Spleen (tissue), 7 donors: ENCODE results near the gene INSR.

Experiments used
- POLR2A ChIP-seq, 3 donors: fragments of 450-650 bp; IDR thresholded peaks; one replicate each; pipeline ENCODE4 v1.5.1; 2017; ENCODE audit warnings: antibody characterized with exemption in 3 of 3, mild to moderate bottlenecking in 1 of 3
- POLR2AphosphoS5 ChIP-seq, 3 donors: sonication (generic); formaldehyde crosslinking; IDR thresholded peaks; one replicate each; pipeline ENCODE4 v1.5.1; 2017; ENCODE audit warnings: antibody characterized with exemption in 3 of 3
- TF ChIP-seq, protein P1 (sequence below), 11 experiments: fragments of 200-600 bp in 7 of 11; fragments of 450-650 bp in 4 of 11; sonication (generic) in 4 of 11; IDR thresholded peaks in 8 of 11; conservative IDR thresholded peaks in 3 of 11; 1 replicate in 7 of 11; 2 replicates in 4 of 11; pipeline versions ENCODE4 v1.4.0 to v1.8.0; 2016 to 2021; ENCODE audit warnings: antibody characterized with exemption in 11 of 11, inconsistent platforms in 4 of 11, mild to moderate bottlenecking in 1 of 11
- donor health status: DM: no; HTN: no; CAD: no; lungs with moderate emphysema.
- donor health status: DM: no; HTN: no; CAD: no.
- donor health status: DM: no; HTN: no; CAD: no.

DNA sequence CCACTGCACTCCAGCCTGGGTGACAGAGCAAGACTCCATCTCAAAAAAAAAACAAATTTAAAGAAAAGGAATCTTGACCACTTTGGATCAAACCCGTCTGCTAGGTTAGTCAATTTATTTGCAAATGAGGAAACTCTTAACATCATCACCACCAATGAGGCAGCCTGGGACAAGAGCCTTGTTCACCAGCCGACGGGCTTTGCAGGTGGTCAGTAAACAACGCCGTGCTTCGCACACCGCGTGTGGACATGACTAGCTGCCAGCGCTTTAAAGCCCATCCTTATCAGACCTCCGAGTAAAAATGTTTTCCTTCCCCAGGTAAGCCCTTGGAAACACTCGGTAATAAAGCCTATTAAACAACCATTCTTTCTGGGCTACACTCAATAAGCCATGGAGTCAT lies 41.9 kb downstream of the INSR start:
- TF ChIP-seq, protein P1, sequence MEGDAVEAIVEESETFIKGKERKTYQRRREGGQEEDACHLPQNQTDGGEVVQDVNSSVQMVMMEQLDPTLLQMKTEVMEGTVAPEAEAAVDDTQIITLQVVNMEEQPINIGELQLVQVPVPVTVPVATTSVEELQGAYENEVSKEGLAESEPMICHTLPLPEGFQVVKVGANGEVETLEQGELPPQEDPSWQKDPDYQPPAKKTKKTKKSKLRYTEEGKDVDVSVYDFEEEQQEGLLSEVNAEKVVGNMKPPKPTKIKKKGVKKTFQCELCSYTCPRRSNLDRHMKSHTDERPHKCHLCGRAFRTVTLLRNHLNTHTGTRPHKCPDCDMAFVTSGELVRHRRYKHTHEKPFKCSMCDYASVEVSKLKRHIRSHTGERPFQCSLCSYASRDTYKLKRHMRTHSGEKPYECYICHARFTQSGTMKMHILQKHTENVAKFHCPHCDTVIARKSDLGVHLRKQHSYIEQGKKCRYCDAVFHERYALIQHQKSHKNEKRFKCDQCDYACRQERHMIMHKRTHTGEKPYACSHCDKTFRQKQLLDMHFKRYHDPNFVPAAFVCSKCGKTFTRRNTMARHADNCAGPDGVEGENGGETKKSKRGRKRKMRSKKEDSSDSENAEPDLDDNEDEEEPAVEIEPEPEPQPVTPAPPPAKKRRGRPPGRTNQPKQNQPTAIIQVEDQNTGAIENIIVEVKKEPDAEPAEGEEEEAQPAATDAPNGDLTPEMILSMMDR (IDR thresholded peaks at IDR 0.05 in 8 of 11, conservative IDR thresholded peaks at IDR 0.05 in 3 of 11), result no peak
- TF ChIP-seq POLR2AphosphoS5 (IDR thresholded peaks at IDR 0.05), result no peak
- TF ChIP-seq POLR2A (IDR thresholded peaks at IDR 0.05), result no peak
